Nephron (organoid): ENCODE results near the gene OTOP3.

Experiments used
- H3K27ac Mint-ChIP-seq, 3 experiments: 2 replicates each; pipeline ENCODE4 v1.8.0; 2020; ENCODE audit warnings: mixed read lengths in 3 of 3, mild to moderate bottlenecking in 2 of 3, moderate library complexity in 1 of 3
- H3K27me3 Mint-ChIP-seq: 2 replicates; pipeline ENCODE4 v1.8.0; 2021; ENCODE audit warnings: low read depth, mild to moderate bottlenecking, moderate library complexity, mixed read lengths
- H3K36me3 Mint-ChIP-seq: 2 replicates; pipeline ENCODE4 v1.8.0; 2020; ENCODE audit warnings: low read depth, mixed read lengths
- H3K4me1 Mint-ChIP-seq: 2 replicates; pipeline ENCODE4 v1.8.0; 2020; ENCODE audit warnings: mixed read lengths
- H3K4me3 Mint-ChIP-seq, 3 experiments: 2 replicates each; pipeline ENCODE4 v1.8.0; 2020; ENCODE audit warnings: mild to moderate bottlenecking in 3 of 3, mixed read lengths in 3 of 3, moderate library complexity in 2 of 3
- H3K9me3 Mint-ChIP-seq: 2 replicates; pipeline ENCODE4 v1.8.0; 2020; ENCODE audit warnings: mixed read lengths
- TF ChIP-seq, protein P1 (sequence below), 3 experiments: fragments of 200-600 bp; sonication (generic); IDR thresholded peaks; one replicate each; pipeline ENCODE4 v1.5.0; 2021; ENCODE audit warnings: antibody characterized with exemption in 3 of 3; ENCODE audit not compliant: unreplicated experiment in 3 of 3

OTOP3 gene

DNA sequence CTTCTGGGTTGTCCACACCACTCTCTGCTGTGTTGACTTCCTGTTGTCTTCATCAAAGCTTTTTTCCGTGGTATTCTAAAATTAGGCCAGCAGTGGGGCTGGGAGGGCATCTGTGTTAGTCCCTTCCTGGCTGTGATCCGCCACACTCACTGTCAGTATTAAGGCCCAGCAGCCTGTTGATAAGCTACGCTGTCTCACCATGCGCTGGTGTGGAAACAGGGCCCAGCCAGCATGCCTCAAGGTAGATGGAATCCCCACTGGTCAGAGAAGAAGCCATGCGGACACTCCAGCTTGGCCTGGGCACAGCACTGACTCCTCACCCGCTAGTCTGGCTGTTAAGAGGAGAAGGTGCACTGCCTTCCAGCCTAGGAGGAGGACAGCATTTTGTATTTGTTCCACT, 63.1 kb downstream of the OTOP3 start:
- TF ChIP-seq, protein P1, sequence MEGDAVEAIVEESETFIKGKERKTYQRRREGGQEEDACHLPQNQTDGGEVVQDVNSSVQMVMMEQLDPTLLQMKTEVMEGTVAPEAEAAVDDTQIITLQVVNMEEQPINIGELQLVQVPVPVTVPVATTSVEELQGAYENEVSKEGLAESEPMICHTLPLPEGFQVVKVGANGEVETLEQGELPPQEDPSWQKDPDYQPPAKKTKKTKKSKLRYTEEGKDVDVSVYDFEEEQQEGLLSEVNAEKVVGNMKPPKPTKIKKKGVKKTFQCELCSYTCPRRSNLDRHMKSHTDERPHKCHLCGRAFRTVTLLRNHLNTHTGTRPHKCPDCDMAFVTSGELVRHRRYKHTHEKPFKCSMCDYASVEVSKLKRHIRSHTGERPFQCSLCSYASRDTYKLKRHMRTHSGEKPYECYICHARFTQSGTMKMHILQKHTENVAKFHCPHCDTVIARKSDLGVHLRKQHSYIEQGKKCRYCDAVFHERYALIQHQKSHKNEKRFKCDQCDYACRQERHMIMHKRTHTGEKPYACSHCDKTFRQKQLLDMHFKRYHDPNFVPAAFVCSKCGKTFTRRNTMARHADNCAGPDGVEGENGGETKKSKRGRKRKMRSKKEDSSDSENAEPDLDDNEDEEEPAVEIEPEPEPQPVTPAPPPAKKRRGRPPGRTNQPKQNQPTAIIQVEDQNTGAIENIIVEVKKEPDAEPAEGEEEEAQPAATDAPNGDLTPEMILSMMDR (IDR thresholded peaks at IDR 0.05; ENCODE audit: unreplicated experiment in 3 of 3): no peak
- Mint-ChIP-seq H3K27ac (no peak overlapping the region), H3K4me3 (no peak overlapping the region)

DNA sequence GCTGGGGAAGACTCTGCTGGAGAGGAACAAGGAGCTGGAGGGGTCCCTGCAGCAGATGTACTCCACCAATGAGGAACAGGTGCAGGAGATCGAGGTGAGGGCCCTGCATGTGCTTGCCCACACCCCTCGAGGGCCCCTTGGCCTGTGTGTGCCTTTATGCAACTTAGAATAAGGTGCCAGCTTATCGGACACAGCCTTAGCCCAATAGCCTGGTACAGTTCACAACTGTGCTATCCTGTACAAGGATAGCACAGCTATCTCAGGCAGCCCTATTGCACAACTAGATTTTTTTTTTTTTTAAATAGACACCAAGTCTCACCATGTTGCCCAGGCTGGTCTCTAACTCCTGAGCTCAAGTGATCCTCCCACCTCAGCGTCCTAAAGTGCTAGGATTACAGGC, 63.8 kb downstream of the OTOP3 start:
- TF ChIP-seq, protein P1 (IDR thresholded peaks at IDR 0.05; ENCODE audit: unreplicated experiment in 3 of 3): no peak
- Mint-ChIP-seq H3K27ac (no peak overlapping the region), H3K36me3 (peaks cover 10% of the 10 kb centered on the region), H3K4me3 (no peak overlapping the region), H3K4me1 (no peaks in the 10 kb centered on the region), H3K27me3 (no peaks in the 10 kb centered on the region), H3K9me3 (no peaks in the 10 kb centered on the region)

More for the DNA sequence above, 63.1 kb downstream of the OTOP3 start:
- H3K4me1 Mint-ChIP-seq: peaks cover 4% of the 10 kb centered on the region
- H3K36me3 Mint-ChIP-seq: peaks cover 10% of the 10 kb centered on the region
- H3K27me3 Mint-ChIP-seq: no peaks in the 10 kb centered on the region
- no peaks in the 10 kb centered on the region for H3K9me3 Mint-ChIP-seq
